NCI-H1930 (cell line): ENCODE results near the gene GRB10.

Experiments used
- DNase-seq, 2 experiments: peaks; one replicate each; lab custom pipeline; 2025; lab: John Stamatoyannopoulos, UW

GRB10 gene

DNA sequence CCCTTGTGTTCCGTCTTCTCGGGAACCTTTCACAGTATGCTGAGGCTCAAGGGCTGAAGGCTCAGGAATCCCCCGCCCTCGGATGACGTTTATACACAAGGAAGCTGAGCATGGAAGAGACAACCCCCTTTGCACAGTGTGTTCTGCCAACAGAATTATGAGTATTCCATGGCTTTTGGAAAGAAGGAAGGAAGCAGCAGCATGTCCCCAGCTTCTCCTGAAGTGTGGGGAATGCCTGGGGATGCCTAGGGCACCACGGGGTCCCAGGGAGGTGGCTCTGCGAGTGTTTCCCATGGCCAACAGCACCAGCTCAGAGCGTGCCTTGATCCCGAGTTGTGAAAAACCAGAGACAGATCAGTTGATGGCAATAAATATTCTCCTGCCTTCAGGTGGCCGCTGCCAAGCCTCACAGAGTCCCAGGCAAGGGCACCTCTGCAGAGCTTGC, 128.7 kb downstream of the GRB10 start:
- no peak for DNase-seq

- DNase-seq, result no peak
These were observed 129.4 kb downstream of the GRB10 start for GRCh38 chr7:50653126-50653864.

- no peak for DNase-seq
These were observed 130.1 kb downstream of the GRB10 start for GRCh38 chr7:50652400-50653125.

DNA sequence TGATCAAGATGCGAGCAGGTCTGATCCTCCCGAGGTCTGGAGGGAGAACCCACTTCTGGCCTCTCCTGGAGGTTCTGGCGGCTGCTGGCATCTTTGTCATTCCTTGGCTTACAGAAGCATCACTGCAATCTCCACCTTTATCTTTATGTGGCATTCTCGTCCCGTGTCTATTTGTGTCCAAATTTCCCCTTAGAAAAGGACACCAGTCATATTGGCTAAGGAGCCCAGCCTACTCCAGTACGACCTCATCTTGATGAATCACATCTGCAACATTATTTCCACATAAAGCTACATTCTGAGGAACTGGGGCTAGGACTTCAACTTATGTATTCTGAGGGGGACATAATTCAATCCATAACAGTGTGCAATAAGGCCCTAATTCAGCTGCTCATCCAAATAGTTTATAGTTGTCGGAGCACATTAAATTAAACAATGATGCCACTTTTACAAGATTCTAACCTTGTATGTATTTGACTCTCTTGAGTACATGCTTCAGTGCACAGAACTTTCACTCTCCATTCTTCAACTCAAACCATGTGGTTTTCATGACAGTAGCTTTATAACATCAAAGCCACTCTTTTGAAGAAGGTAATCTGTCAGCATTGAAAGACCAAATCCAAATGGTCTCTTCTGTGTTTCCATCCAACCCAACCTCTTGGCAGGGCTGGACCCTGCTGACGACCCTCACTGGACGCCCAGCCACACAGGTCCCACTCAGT, 131.3 kb downstream of the GRB10 start:
- DNase-seq, result no peak

- DNase-seq, result no peak
These were observed 132.5 kb downstream of the GRB10 start for GRCh38 chr7:50650057-50650664.

- no peak for DNase-seq
These were observed 133.3 kb downstream of the GRB10 start for GRCh38 chr7:50649259-50649885.

GRCh38 chr7:50648570-50649169, 134.0 kb downstream of the GRB10 start:
- DNase-seq, result no peak

DNA sequence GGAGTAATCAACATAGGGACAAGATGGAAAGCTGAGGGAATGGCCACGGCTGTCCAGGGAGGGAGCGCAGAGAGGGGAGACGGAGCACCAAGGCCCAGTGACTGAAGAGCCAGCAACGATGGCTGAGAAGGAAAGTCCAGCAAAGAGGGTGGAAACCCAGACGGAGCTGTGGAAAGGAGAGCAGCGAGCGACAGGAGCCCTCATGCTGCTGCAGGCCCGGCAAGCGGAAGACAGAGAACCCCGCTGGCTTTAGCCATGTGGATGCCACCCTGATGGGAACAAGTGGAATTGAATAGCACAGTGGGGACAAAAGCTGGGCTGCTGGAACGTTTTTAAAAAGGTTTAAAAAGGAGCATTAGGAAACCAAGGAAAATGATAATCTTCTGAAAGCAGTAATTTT, 134.6 kb downstream of the GRB10 start:
- no peak for DNase-seq

DNA sequence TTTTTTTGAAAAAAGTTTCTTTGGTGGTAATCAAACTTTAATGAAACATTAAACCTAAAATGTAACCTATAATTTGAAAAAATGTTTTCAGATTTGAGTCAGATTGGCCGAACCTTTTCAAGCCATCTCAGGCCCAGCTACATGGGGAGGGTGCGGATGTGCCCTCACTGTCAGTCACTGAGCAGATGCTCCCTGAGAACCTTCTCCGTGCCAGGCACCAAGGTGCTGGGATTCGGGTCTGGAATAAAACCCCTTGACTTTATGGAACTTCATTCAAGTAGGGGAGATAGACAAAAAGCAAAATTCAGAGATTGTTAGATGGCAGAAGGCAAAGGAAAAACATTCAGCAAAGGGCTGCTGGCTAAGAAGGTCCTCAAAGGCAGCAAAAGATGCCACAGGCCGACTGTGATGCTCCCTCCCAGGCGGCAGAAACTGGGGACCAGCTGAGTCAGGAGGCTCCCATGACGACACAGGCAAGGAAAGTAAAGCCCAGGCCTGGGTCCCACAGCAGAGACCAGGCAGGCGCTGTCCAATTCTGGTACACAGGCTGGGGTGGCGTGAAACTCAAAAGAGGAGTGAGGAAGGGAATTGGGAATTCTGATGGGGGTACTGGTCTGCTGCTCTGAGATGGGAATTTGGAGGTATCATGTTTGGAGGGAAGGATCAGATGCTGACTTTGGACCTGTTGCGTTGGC, 135.3 kb downstream of the GRB10 start:
- DNase-seq, result no peak

- no peak for DNase-seq
These were observed 136.6 kb downstream of the GRB10 start for GRCh38 chr7:50646069-50646468.

DNA sequence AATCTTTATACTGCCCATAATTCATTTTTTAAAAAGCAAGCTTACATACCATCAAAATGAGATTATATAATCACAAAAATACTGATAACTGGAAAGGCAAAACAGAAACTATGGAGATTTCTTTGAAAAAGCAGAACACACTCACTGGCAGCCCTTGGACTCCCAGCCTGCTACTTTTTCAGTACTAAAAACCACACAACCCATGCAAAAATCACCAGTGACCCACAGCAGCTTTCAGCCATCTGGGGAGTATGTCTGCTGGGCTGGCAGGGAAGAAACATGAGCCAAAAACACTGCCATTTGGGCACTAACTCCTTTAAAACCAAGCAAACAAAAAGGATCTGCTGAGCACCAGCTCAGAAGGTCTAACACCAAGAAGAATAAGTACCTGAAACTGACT, 137.5 kb downstream of the GRB10 start:
- no peak for DNase-seq

GRCh38 chr7:50644586-50644985, 138.1 kb downstream of the GRB10 start:
- DNase-seq, result no peak

DNA sequence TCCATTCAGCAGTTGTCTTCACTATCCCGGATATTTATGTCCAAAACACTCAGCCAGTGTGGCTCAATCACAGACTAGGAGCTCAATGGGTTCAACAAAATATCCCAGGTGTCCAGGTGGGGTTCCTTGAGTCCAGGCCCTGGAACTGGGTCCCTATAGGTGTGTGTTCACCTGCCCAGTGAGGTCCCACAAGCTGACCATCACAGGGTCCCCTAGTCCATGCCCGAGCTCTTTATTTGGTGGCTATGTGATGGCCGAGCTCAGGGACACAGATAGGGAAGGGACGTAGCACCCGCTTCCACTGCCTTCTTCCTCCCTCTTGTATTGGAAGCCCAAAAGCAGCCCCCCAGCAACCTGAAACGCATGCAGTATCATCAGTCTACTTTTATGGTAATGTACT, 138.6 kb downstream of the GRB10 start:
- DNase-seq, result no peak

DNA sequence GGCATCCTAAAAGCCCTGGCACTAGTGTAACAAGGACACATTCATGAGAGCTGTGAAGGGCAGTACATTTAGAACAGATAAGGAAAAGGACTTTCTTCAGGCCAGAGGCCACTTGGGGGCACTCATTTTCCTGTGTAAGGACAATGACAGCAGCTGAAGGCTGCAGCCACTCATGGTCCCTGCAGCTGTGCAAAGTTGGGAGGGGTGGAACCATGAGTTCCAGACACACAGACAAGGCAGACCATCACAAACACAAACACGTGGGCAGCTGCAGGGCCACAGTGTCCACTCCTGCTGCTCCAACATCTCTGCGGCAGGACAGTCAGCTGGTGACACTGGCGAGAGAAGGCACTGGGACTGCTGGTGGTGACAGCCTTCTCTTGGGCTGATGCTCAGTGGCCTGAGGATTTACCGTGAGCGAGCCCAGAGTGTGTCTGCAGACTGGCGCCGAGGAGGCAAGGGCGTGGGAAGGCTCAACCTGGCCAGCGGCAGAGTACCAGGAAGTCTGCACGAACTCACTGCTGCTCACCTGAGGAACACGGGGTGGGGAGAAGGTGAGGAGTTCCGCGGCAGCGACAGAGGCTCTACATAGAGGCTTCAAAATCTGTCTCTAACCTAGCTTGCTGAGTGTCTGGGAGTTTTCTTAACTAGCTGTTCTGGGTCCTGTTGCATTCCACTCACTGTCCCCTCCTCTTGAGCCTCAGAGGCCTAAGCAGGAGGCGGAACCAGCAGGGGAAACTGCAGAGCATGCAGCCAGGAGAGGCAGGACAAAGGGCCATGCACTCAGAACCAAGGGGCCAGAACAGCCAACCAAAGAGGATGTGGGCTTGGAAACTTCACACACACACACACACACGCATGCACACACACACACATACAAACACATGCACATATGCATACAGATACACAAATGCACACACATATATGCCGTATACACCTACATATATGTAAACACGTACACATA, 141.0 kb downstream of the GRB10 start:
- peak in 1 of 2 experiments; percentile 8 for DNase-seq

- DNase-seq, result no peak
These were observed 141.9 kb downstream of the GRB10 start for GRCh38 chr7:50640779-50641178.

- no peak for DNase-seq
These were observed 142.4 kb downstream of the GRB10 start for GRCh38 chr7:50640256-50640655.

DNA sequence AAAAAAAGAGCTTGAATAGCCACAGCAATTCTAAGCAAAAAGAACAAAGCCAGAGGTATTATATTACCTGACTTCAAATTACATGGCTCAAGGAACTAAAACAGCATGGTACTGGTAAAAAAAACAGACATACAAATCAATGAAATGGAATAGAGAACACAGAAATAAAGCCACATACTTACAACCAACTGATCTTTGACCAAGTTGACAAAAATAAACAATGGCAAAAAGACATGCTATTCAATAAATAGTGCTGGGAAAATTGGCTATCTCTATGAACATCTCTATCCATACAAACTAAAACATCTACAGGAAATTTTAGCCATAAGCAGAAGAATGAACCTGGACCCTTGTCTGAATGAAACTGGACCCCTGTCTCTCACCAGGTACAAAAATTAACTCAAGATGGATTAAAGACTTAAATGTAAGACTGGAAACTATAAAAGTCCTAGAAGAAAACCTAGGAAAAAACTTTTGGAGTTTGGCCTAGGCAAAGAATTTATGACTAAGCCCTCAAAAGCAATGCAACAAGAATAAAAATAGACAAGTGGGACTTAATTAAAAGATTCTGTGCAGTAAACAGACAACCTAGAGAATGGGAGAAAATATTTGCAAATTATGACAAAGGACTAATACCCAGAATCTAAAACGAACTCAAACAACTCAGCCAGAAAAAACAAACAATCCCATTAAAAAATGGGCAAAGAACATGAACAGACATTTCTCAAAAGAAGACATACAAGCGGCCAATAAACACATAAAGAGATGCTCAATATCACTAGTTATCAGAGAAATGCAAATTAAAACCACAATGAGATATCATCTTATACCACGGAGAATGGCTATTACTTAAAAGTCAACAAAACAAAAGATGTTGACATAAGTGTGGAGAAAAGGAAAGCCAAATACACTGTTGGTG, 144.7 kb downstream of the GRB10 start:
- no peak for DNase-seq

GRCh38 chr7:50634378-50634777, 148.3 kb downstream of the GRB10 start:
- no peak for DNase-seq

DNA sequence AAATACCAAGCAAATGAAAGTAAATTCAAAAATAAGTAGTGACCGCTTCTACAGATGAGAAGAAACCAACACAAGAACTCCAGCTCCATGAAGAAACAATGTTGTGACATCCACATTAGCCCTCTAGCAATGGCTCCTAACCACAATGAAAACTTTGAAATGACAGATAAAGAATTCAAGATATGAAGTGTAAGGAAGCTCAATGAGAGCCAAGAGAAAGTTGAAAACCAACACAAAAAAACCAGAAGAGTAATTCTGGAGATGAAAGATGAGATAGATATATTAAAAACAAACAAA, 149.3 kb downstream of the GRB10 start:
- no peak for DNase-seq
